GM18870 (cell line): ENCODE results near the gene RBKS.
"Not testable (repeated sequence)": the region's sequence is repeated elsewhere in the genome, so short reads cannot be mapped to it uniquely, and the experiment has no call there.

Experiments
- ATAC-seq: cut with Tn5 transposase; IDR thresholded peaks from one replicate; pipeline ENCODE4 v1.9.1; 2021; ENCODE audit warnings: moderate library complexity; ENCODE audit not compliant: unreplicated experiment

Gene RBKS

DNA sequence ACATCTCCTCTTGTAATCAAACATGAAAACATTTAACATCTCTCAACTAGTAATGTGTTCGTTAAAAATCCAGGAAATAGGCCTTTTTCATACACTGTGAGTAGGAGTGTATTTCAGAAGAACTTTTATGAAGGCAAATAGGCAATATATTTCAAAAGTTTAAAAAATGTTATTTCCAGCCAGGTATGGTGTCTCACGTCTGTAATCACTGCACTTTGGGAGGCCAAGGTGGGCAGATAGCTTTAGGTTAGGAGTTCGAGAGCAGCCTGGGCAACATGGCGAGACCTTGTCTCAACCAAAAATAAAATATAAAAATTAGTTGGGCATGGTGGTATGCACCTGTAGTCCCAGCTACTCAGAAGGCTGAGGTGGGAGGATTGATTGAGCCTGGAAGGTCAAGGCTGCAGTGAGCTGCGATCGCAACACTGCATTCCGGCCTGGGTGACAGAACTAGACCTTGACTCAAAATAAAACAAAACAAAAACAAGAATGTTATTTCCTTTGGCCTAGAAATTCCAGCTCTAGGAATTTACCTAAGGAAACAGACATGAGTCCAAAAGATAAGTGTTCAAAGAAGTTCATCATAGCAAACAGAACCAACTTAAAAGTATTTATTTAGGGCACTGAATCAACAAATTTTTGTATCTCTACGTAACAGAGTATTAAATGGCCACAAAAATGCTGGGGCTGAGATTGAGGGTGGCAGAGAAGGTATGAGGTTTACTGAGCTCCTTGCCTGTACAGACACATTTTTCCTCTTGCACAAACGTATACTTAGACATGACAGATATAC is 14.9 kb downstream of the RBKS start:
- no peak for ATAC-seq

DNA sequence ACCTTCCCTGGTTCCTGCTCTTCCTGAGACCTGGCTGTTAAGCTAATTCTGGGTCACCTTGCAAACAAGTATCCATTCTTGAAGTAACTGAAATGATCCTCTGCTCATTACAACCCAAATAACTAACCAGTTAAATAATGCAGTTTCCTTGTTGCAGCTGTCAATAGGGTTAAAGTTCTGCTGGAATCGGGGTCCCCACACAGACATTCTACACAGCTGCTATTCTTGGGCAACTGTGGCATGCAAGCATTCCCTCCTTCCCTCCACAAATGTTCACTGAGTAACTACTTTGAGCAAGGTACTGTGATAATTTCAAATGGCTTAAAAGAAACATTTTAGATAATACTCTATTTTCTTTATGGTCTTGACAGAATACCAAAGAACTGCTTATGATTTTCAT is 17.1 kb downstream of the RBKS start:
- ATAC-seq = no peak

DNA sequence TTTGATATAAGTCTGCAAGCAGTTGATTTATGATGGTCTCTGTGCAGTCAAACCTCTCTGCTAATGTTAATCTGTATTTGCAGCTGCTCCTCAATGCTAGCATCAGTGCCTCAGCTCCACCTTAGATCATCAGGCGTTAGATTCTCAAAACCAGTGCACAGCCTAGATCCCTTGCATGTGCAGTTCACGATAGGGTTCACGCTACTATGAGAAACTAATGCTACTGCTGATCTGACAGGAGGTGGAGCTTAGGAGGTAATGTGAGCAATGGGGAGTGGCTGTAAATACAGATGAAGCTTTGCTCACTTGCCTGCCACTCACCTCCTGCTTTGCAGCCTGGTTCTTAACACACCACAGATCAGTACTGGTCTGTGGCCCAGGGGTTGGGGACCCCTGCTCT is 18.4 kb downstream of the RBKS start:
- no peak for ATAC-seq

GRCh38 chr2:27870724-27871123 is 19.5 kb downstream of the RBKS start:
- no peak for ATAC-seq

DNA sequence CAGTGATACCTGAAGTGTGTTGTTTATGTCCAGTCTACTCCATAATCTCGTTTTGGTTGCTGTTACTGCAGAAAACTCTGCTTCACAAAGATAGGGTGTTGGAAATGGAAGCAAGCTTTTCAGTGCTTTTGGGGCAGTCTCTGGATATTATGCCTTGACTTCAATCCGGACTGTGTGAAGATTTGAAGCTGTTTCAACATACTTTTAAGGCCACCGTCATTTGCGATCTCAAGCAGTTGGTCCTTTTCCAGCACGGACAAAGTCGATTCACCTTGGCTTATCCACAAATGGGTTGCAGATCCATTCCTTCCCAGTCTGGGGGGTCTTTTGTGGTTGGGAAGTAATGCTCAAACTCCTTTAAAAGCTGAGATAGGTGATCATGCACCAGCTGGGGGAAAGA is 20.4 kb downstream of the RBKS start:
- ATAC-seq = no peak

DNA sequence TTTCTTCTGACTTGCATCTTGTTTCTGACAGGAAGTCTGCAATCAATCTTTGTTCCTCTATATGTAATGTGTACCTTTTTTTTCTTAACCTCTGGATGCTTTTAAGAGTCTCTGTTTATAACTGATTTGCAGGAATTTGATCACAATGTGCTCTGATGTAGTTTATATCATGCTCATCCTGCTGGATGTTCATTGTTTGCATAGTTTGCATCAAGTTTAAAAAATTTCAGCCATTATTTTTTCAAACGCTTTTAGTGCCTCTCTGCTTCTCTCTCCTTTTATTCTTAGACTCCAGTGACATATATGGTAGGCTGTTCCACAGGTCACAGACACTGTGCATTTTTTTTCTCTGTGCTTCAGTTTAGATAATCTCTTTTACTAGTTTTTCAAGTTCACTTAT is 23.9 kb downstream of the RBKS start:
- no peak for ATAC-seq

- not testable (repeated sequence) for ATAC-seq
Measured at GRCh38 chr2:27863955-27864354, 26.2 kb downstream of the RBKS start.

- no peak for ATAC-seq
Measured at GRCh38 chr2:27863146-27863545, 27.0 kb downstream of the RBKS start.

GRCh38 chr2:27860111-27860510 is 30.1 kb downstream of the RBKS start:
- ATAC-seq = no peak

DNA sequence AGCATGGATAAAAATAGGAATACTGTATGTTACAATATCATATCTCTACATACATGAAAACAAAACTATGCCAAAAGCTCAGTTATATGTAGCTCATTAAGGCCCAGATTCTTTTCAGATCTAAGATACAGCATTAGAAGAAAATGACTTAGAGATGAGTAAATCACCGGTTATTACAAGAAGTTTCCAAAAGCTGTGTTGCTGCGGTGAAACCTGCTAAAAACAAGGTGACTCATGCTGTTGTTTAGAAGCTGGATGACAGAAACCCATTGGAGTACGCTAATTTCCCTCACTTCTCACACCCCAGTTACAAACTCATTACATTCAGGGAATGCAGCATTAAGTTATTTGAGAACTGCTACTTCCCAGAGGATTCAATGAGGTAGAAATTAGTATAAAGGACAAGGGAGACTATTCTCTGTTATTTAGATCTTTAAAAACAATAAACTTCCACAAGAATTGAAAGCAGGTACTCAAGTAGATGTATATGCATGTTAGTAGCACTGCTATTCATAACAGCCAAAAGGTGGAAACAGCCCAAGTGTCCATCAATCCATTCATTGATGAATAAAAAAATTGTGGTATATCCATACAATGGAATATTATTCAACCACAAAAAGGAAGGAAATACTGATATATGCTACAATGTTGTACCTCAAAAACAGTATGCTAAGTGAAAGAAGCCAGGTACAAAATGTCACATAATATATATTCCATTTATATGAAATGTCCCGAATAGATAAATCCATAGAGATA is 32.6 kb downstream of the RBKS start:
- no peak for ATAC-seq

DNA sequence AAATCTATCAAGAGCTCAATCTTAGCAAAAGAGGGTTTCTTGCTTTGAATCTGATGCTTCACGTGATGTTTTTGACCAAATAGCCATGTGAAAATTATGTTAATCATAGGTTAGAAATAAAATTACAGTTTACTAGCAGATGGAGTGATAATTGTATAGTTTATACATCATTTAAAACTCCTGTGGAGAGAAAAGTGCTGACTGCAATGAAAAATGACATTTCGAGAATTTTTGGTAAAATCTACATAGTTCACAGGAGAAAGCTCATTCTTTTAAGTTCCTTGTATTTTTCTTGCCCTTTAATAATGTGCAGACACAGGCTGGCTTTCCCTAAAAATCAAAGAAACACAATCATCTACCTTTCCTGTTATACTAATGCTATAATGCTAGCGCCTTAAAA is 33.2 kb downstream of the RBKS start:
- ATAC-seq = no peak

GRCh38 chr2:27856386-27856785 is 33.8 kb downstream of the RBKS start:
- ATAC-seq = no peak

DNA sequence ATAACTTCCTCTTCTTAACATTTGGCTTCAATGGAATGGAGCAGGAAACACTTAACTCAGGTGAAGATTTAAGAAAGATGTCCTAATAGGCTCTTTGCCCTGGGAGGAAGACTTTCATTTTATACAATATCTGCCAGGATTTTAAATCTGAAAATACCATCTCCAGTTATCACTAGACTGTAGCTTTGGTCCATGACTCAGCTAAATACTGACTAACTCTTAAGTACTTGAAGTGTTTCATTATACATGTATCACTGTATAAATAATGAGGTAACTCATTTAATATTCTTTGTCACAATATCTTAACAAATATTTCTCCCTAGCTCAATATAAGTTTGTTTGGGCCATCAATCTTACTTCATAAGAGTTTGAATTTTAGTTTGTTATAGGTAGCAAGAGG is 34.7 kb downstream of the RBKS start:
- ATAC-seq = no peak

GRCh38 chr2:27854229-27854862 is 35.8 kb downstream of the RBKS start:
- ATAC-seq = no peak

DNA sequence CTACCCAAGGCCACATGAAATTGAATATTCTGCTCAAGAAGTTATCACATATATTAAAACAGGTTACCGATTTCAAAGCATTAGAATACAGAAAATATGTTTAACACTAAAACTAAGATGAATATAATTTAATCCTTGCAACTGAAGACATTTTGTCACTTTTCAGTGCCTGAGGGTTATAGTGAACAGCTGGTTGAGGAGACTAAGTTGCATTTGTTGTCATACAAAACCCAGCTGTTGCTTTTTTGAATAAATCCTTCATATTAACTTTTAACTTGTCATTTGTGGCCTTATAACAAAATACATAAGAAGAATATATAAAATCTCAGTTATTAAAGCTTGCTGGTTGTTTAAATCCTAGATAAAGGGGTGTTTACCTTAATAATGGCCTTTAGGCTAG is 37.5 kb downstream of the RBKS start:
- no peak for ATAC-seq

GRCh38 chr2:27849558-27850205 is 40.5 kb downstream of the RBKS start:
- no peak for ATAC-seq

DNA sequence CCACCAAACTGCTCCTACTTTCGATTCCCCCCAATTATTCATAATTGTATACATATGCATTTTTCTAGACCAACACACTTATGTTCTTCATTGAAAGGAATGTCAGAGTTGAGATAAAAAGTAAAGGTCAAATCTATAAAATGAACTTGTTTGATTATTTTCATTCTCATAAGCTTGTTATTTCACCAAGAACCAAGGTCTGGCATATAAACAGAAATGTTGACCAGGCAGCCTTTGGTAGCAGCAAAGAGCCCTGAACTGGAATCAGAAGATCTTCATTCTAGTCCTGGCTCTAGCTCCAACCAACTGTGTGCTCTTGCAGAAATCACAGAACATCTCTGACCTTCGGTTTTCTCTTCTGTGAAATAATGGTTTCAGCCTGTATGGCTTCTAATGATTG is 42.9 kb downstream of the RBKS start:
- ATAC-seq = no peak

- no peak for ATAC-seq
Measured at GRCh38 chr2:27844821-27845255, 45.3 kb downstream of the RBKS start.

DNA sequence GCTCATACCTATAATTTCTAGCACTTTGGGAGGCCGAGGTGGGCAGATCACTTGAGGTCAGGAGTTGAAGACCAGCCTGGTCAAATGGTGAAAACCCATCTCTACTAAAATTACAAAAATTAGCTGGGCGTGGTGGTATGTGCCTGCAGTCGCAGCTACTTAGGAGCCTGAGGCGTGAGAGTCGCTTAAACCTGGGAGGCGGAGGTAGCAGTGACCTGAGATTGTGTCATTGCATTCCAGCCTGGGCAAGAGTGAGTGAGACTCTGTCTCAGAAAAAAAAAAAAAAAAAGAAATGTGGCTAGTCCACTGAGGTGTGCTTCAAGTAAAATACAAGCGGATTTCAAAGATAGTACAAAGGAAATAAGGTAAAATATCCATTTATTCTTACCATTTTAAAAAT is 46.2 kb downstream of the RBKS start:
- no peak for ATAC-seq

GRCh38 chr2:27842894-27843293 is 47.3 kb downstream of the RBKS start:
- no peak for ATAC-seq

DNA sequence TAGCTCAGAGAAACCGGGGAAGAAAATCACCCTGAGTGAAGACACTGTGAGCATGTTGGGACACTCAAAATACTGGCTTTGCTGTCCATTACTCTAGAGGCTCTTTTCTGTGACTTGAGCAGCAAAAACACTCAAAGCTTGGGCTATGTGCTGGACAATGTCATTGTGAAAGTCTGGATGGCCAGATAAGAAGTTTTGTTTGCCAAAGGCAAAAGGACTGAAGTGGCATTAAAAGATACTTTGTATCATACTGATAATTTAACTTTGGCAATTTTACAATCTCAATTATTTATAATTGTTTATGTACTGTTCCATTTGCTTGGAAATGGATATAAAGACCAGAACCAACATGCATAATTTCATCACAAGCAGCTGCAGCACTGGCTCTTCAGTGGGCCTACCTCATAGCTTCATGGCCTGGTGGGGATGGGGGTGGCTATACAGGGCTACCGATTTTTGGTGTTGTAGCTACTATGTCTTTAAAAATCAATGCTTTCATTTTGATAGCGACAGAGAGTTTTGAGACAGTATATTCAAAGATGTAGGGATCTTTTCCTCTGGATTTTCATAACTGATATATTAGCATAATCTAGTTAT is 51.1 kb downstream of the RBKS start:
- no peak for ATAC-seq
